WTC11 (cell line): Measurements from ENCODE around the gene SORT1.

Experiments used
- CTCF ChIP-seq: fragments of 200-600 bp; IDR thresholded peaks from 2 replicates; pipeline ENCODE4 v1.8.0; 2022; ENCODE audit warnings: antibody characterized with exemption
- ESRRA ChIP-seq: sonication (generic); formaldehyde crosslinking; IDR thresholded peaks from 2 replicates; pipeline ENCODE4 v1.8.1; 2022; ENCODE audit warnings: mild to moderate bottlenecking, missing genetic modification reagents, borderline replicate concordance
- GABPB1 ChIP-seq: sonication (generic); formaldehyde crosslinking; IDR thresholded peaks from 2 replicates; pipeline ENCODE4 v1.8.1; 2023; ENCODE audit warnings: mild to moderate bottlenecking, missing genetic modification reagents
- MYBL2 ChIP-seq: sonication (generic); formaldehyde crosslinking; IDR thresholded peaks from 2 replicates; pipeline ENCODE4 v1.8.1; 2023; ENCODE audit warnings: mild to moderate bottlenecking, moderate library complexity, missing genetic modification reagents
- RELA ChIP-seq: sonication (generic); formaldehyde crosslinking; IDR thresholded peaks from 2 replicates; pipeline ENCODE4 v1.8.1; 2022; ENCODE audit warnings: missing genetic modification reagents, mild to moderate bottlenecking, borderline replicate concordance
- TP53 ChIP-seq: sonication (generic); formaldehyde crosslinking; IDR thresholded peaks from 2 replicates; pipeline ENCODE4 v1.8.1; 2023; ENCODE audit warnings: mild to moderate bottlenecking, missing genetic modification reagents

DNA sequence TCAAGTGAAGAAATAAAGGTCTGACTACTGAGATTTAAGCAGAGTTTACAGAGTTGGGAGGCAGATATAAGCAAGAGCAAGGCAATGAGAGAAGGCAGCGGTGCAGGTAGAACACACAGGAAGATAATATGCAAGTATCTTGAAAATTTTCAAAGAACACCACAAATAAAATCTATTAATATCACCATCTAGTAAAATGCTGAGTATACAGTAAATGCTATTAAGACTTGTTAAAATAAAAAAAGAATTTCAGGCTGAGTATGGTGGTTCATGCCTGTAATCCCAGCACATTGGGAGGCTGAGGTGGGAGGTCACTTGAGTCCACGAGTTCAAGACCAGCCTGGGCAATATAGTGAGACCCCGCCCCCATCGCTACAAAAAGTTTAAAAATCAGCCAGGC, 20.0 kb downstream of the SORT1 start:
- TF ChIP-seq CTCF (no peak), ESRRA (no peak), GABPB1 (CRISPR knock-in tag) (no peak), TP53 (CRISPR knock-in tag) (no peak), RELA (CRISPR knock-in tag) (no peak), MYBL2 (CRISPR knock-in tag) (no peak)
